K562 (cell line): ENCODE data around the gene SLC30A4. TPM values are rescaled to one million over a fixed set of nuclear protein-coding genes. Genes with fewer than 3 reads are reported as not detected.
A peak's percentile ranks its signal among the peaks of the same experiment; 100 is the strongest.

Source experiments
- ATAC-seq: fragments of 200-7000 bp; cut with Tn5 transposase; 3 replicates; pipeline ENCODE4 v1.9.1; 2020; ENCODE audit warnings: moderate library complexity
- BruUV-seq: library from RNA; stranded (reverse); fragments of 400-500 nt; replicated peaks from 2 replicates; lab custom pipeline; 2021; lab: Mats Ljungman, UMichigan
- CTCF ChIA-PET: fragments of 300-600 bp; formaldehyde crosslinking; extraction: SDS; loops from one replicate; lab custom pipeline; 2021; ENCODE audit warnings: low intra/inter-chr PET ratio; lab: Yijun Ruan, JAX
- POLR2A ChIA-PET: fragments of 300-600, 350-650 bp; sonication (Branson Sonifier 250); formaldehyde crosslinking; extraction: SDS; loops from one replicate; lab custom pipeline; 2021; ENCODE audit warnings: antibody characterized with exemption, inconsistent platforms; lab: Yijun Ruan, JAX
- DNase-seq, 4 experiments: peaks; one replicate each; pipeline versions ENCODE4 v3.0.0 to v3.0.0-alpha.2; 2011 to 2018; ENCODE audit warnings: low spot score in 3 of 4, mixed read lengths in 3 of 4; ENCODE audit errors: extremely low read depth in 1 of 4
- FAIRE-seq: peaks from 2 replicates; lab custom pipeline; 2011; peaks lifted over from hg19 to GRCh38; lab: Jason Lieb, UNC
- H2AFZ ChIP-seq: 2 replicates; pipeline ENCODE4 v1.6.0; 2011; ENCODE audit warnings: low read depth, low read length, control low read depth, inconsistent platforms
- H3K27ac ChIP-seq: fragments of 200-600 bp; 3 replicates; pipeline ENCODE4 v1.8.0; 2011; ENCODE audit warnings: low read depth, mild to moderate bottlenecking, control low read depth, inconsistent platforms, low read length, moderate library complexity, mixed read lengths; ENCODE audit errors: extremely low read depth
- H3K27me3 ChIP-seq, 2 experiments: fragments of 300-600 bp in 1 of 2; 2 replicates in 1 of 2; 3 replicates in 1 of 2; pipeline versions ENCODE4 v1.6.0 to v1.8.0; 2011; ENCODE audit warnings: inconsistent platforms in 2 of 2, low read length in 2 of 2, mild to moderate bottlenecking in 1 of 2, mixed read lengths in 1 of 2, moderate library complexity in 1 of 2; ENCODE audit not compliant: control insufficient read depth in 2 of 2, insufficient read depth in 2 of 2
- H3K36me3 ChIP-seq: fragments of 300-600 bp; 3 replicates; pipeline ENCODE4 v1.8.0; 2011; ENCODE audit warnings: mild to moderate bottlenecking, low read length, inconsistent platforms; ENCODE audit not compliant: control insufficient read depth, insufficient read depth
- H3K4me1 ChIP-seq, 2 experiments: fragments of 200-600 bp in 1 of 2; replicated peaks in 1 of 2; 2 replicates in 1 of 2; 3 replicates in 1 of 2; pipeline versions ENCODE4 v1.5.1 to v1.8.0; 2011; ENCODE audit warnings: inconsistent platforms in 2 of 2, low read length in 2 of 2, mild to moderate bottlenecking in 1 of 2, mixed read lengths in 1 of 2, moderate library complexity in 1 of 2; ENCODE audit not compliant: control insufficient read depth in 2 of 2, insufficient read depth in 2 of 2
- H3K4me2 ChIP-seq: 2 replicates; pipeline ENCODE4 v1.6.1; 2011; ENCODE audit warnings: low read length, control low read depth, inconsistent platforms, mixed read lengths; ENCODE audit not compliant: insufficient read depth
- H3K4me3 ChIP-seq: fragments of 200-600 bp; sonication (generic), shearing (Covaris generic); 2 replicates; pipeline ENCODE4 v1.5.1; 2016; ENCODE audit warnings: control low read depth, inconsistent platforms
- H3K79me2 ChIP-seq: fragments of 200-600 bp; 3 replicates; pipeline ENCODE4 v1.8.0; 2011; ENCODE audit warnings: low read length, inconsistent platforms; ENCODE audit not compliant: control insufficient read depth, insufficient read depth
- H3K9ac ChIP-seq, 2 experiments: 2 replicates each; pipeline versions ENCODE4 v1.6.0 to v1.6.1; 2011; ENCODE audit warnings: low read depth in 2 of 2, low read length in 2 of 2, control low read depth in 1 of 2, inconsistent platforms in 1 of 2, mild to moderate bottlenecking in 1 of 2, mixed read lengths in 1 of 2; ENCODE audit not compliant: insufficient read depth in 1 of 2
- H3K9me1 ChIP-seq: one replicate; pipeline ENCODE4 v1.6.0; 2011; ENCODE audit warnings: inconsistent platforms, mild to moderate bottlenecking, low read length, moderate library complexity; ENCODE audit not compliant: control insufficient read depth, insufficient read depth
- H3K9me3 ChIP-seq: replicated peaks from 2 replicates; pipeline ENCODE4 v1.5.1; 2011; ENCODE audit warnings: low read depth, low read length, inconsistent platforms; ENCODE audit not compliant: control insufficient read depth, insufficient read depth
- H4K20me1 ChIP-seq: replicated peaks from 2 replicates; pipeline ENCODE4 v1.6.1; 2011; ENCODE audit warnings: low read length, inconsistent platforms, mixed read lengths; ENCODE audit not compliant: control insufficient read depth, insufficient read depth
- DLX4 ChIP-seq: fragments of 250-450 bp; sonication (Bioruptor Pico); IDR thresholded peaks from 2 replicates; pipeline ENCODE4 v1.6.1; 2021; ENCODE audit warnings: mild to moderate bottlenecking
- ID3 ChIP-seq, 2 experiments: fragments of 250-450 bp in 1 of 2; fragments of 450-650 bp in 1 of 2; sonication (Bioruptor Pico) in 1 of 2; IDR thresholded peaks; 2 replicates each; pipeline versions ENCODE4 v1.6.1 to v1.8.0; 2016 to 2021; ENCODE audit warnings: mild to moderate bottlenecking in 2 of 2, moderate library complexity in 2 of 2, missing compliant biosample characterization in 1 of 2, missing genetic modification characterization in 1 of 2
- KLF13 ChIP-seq: fragments of 450-650 bp; IDR thresholded peaks from 2 replicates; pipeline ENCODE4 v1.6.1; 2016; ENCODE audit warnings: missing genetic modification characterization, low read depth, mild to moderate bottlenecking, missing compliant biosample characterization, moderate library complexity, borderline replicate concordance
- MLLT1 ChIP-seq, 2 experiments: fragments of 450-650 bp; IDR thresholded peaks; 2 replicates each; pipeline ENCODE4 v1.6.1; 2016
- MYBL2 ChIP-seq, 2 experiments: fragments of 450-650 bp in 1 of 2; sonication (generic) in 1 of 2; formaldehyde crosslinking in 1 of 2; IDR thresholded peaks; 2 replicates each; pipeline versions ENCODE4 v1.6.1 to v1.8.1; 2017 to 2022; ENCODE audit warnings: borderline replicate concordance in 1 of 2, inconsistent platforms in 1 of 2, low read depth in 1 of 2, mild to moderate bottlenecking in 1 of 2, missing genetic modification reagents in 1 of 2, moderate library complexity in 1 of 2
- PPARD ChIP-seq: fragments of 250-450 bp; sonication (Bioruptor Pico); IDR thresholded peaks from 2 replicates; pipeline ENCODE4 v1.8.0; 2022; ENCODE audit warnings: inconsistent platforms, mild to moderate bottlenecking, moderate library complexity
- SMARCA5 ChIP-seq: fragments of 450-650 bp; IDR thresholded peaks from 2 replicates; pipeline ENCODE4 v1.6.1; 2016
- TFAM ChIP-seq: fragments of 250-450 bp; sonication (Bioruptor Pico); conservative IDR thresholded peaks from 2 replicates; pipeline ENCODE4 v1.5.0; 2021; ENCODE audit warnings: mild to moderate bottlenecking, moderate library complexity
- ZNF316 ChIP-seq: fragments of 450-650 bp; IDR thresholded peaks from 2 replicates; pipeline ENCODE4 v1.6.1; 2016
- ZNF318 ChIP-seq, 2 experiments: fragments of 450-650 bp; IDR thresholded peaks; 2 replicates each; pipeline ENCODE4 v1.6.1; 2016; ENCODE audit warnings: mild to moderate bottlenecking in 2 of 2, borderline replicate concordance in 1 of 2, low read depth in 1 of 2, moderate library complexity in 1 of 2
- ZSCAN32 ChIP-seq: fragments of 450-650 bp; formaldehyde crosslinking; IDR thresholded peaks from 2 replicates; pipeline ENCODE4 v1.4.0; 2020; ENCODE audit warnings: mild to moderate bottlenecking, moderate library complexity
- WGBS: fragments of 100-300 bp; shearing (Covaris generic); methylation state at CpG from one replicate; pipeline ENCODE4 v1.1.6; 2016; ENCODE audit warnings: low coverage, mixed read lengths; ENCODE audit not compliant: insufficient coverage; ENCODE audit errors: missing lambda C conversion rate; 5-methylcytosine and 5-hydroxymethylcytosine counted together
- in situ Hi-C: fragments of 300-500 bp; cut with MboI; formaldehyde crosslinking; loops from 4 replicates; pipeline ENCODE4 v1.15.0; 2018; ENCODE audit warnings: inconsistent platforms, mixed read lengths
- intact Hi-C: fragments of 100-400 bp; cut with micrococcal nuclease; formaldehyde crosslinking; loops from 2 replicates; pipeline ENCODE4 v1.14.2; 2022
- polyA plus RNA-seq, 8 experiments: library from polyadenylated mRNA; depleted of rRNA in 4 of 8; stranded (reverse) in 5 of 8; unstranded in 3 of 8; fragments of >200 nt; fragmentation: Nextera tagmentation in 2 of 8; fragmentation: Illumina TruSeq in 1 of 8; extraction: Ambion mirVana in 2 of 8; extraction: Trizol in 1 of 8; gene quantifications; 2 replicates each; pipeline versions ENCODE4 v1.2.1 to v1.2.3, GENCODE V29; 2011 to 2014; ENCODE audit warnings: inconsistent platforms in 1 of 8, missing spikeins in 1 of 8
- total RNA-seq, 7 experiments: library from RNA; depleted of rRNA in 6 of 7; stranded (reverse); fragments of >200 nt in 6 of 7; fragmentation: Illumina TruSeq in 2 of 7; extraction: Trizol in 2 of 7; gene quantifications; 2 replicates each; pipeline versions ENCODE4 v1.2.1 to v1.2.3, GENCODE V29; 2011 to 2021; ENCODE audit warnings: low replicate concordance in 1 of 7

SLC30A4 gene
- total and polyA plus RNA-seq, 9 of the 15 experiments (the other 6 are each of a cell fraction or from before 2014, with no cell fraction given) = 0.21 to 0.73 (median 0.36) TPM

- WGBS = 13% methylated on average over 2 of the region's 2 CpGs
- no peaks in the 10 kb centered on the region for H3K9me3 ChIP-seq
- DNase-seq (no peak), FAIRE-seq (no peak), ATAC-seq (peak; percentile 42; the same call in 2 of the 3 replicates)
- H3K79me2 ChIP-seq = no peaks in the 10 kb centered on the region
- ChIA-PET POLR2A (no interaction called here), CTCF (interaction anchor here (1.0 to 5.1 kb wide), 2 partner anchors 26 to 340 kb away, joined by 3 to 112 read pairs; no protein-coding TSS in a partner anchor)
- no peaks in the 10 kb centered on the region for H4K20me1 ChIP-seq
- in situ Hi-C loops (no loop called here), intact Hi-C loops (no loop called here)
- peaks cover 0 to 4% of the 10 kb centered on the region in 2 experiments; a peak in 1 of 5 replicates for H3K27me3 ChIP-seq
- peaks cover 0 to 8% of the 10 kb centered on the region in 2 experiments; a peak in 2 of 5 replicates for H3K4me1 ChIP-seq
- H3K36me3 ChIP-seq = no peaks in the 10 kb centered on the region
- H3K4me3 ChIP-seq = no peak overlapping the region
- H3K4me2 ChIP-seq = no peak overlapping the region
- H2AFZ ChIP-seq = no peak overlapping the region
- H3K27ac ChIP-seq = no peak overlapping the region
- H3K9ac ChIP-seq = no peak overlapping the region
- no peaks in the 10 kb centered on the region for H3K9me1 ChIP-seq
- no TSS peak for BruUV-seq
- TF ChIP-seq PPARD (CRISPR knock-in tag) = no peak
- no peak for TF ChIP-seq ZSCAN32 (CRISPR knock-in tag)
- TF ChIP-seq ID3 (CRISPR knock-in tag; IDR thresholded peaks at IDR 0.05) = no peak
- no peak for TF ChIP-seq ID3 (tag; IDR thresholded peaks at IDR 0.05)
- no peak for TF ChIP-seq DLX4 (CRISPR knock-in tag)
- no peak for TF ChIP-seq MLLT1 (IDR thresholded peaks at IDR 0.05)
- TF ChIP-seq KLF13 (tag) = no peak
- no peak for TF ChIP-seq MYBL2 (IDR thresholded peaks at IDR 0.05; ENCODE audit: low read depth)
- TF ChIP-seq MYBL2 (CRISPR knock-in tag; IDR thresholded peaks at IDR 0.05; ENCODE audit: borderline replicate concordance) = no peak
- TF ChIP-seq SMARCA5 = no peak
- no peak for TF ChIP-seq ZNF316
- no peak for TF ChIP-seq TFAM (CRISPR knock-in tag)
- no peak for TF ChIP-seq ZNF318 (IDR thresholded peaks at IDR 0.05; ENCODE audit: borderline replicate concordance in 1 of 2, low read depth in 1 of 2)
Observed at GRCh38 chr15:45431511-45431910, 91.0 kb downstream of the SLC30A4 start.
